NCI-H1092 treated with DMSO at 0.1 percent for 48 hours (cell line): ENCODE data around the gene DPP9.
"Not testable (repeated sequence)": the region's sequence is repeated elsewhere in the genome, so short reads cannot be mapped to it uniquely, and the experiment has no call there.

Experiments used
- DNase-seq: peaks from one replicate; lab custom pipeline; 2025; lab: John Stamatoyannopoulos, UW

The DPP9 gene

GRCh38 chr19:4738734-4739133, 15.1 kb upstream of the DPP9 start:
- peak; percentile 21 for DNase-seq

GRCh38 chr19:4737955-4738600, 14.4 kb upstream of the DPP9 start:
- peak; percentile 45 for DNase-seq

- DNase-seq = no peak
These were observed 10.2 kb upstream of the DPP9 start for GRCh38 chr19:4733755-4734345.

GRCh38 chr19:4732680-4733114, 9.1 kb upstream of the DPP9 start:
- peak; percentile 71 for DNase-seq

- DNase-seq = no peak
These were observed 7.1 kb upstream of the DPP9 start for GRCh38 chr19:4730740-4731171.

- DNase-seq = no peak
These were observed 5.2 kb upstream of the DPP9 start for GRCh38 chr19:4728871-4729270.

- DNase-seq = no peak
These were observed 709 bp downstream of the DPP9 start for GRCh38 chr19:4722671-4723594.

- no peak for DNase-seq
These were observed 2.4 kb downstream of the DPP9 start for GRCh38 chr19:4721196-4721595.

GRCh38 chr19:4720037-4720700, 3.5 kb downstream of the DPP9 start:
- no peak for DNase-seq

- no peak for DNase-seq
These were observed 4.2 kb downstream of the DPP9 start for GRCh38 chr19:4719499-4719866.

- no peak for DNase-seq
These were observed 5.5 kb downstream of the DPP9 start for GRCh38 chr19:4717966-4718701.

- DNase-seq = no peak
These were observed 6.3 kb downstream of the DPP9 start for GRCh38 chr19:4717191-4717965.

- DNase-seq = no peak
These were observed 8.0 kb downstream of the DPP9 start for GRCh38 chr19:4715529-4716221.

- not testable (repeated sequence) for DNase-seq
These were observed 8.5 kb downstream of the DPP9 start for GRCh38 chr19:4715178-4715528.

GRCh38 chr19:4714016-4714415, 9.6 kb downstream of the DPP9 start:
- no peak for DNase-seq

GRCh38 chr19:4713384-4713951, 10.2 kb downstream of the DPP9 start:
- no peak for DNase-seq

GRCh38 chr19:4712771-4713170, 10.9 kb downstream of the DPP9 start:
- DNase-seq = no peak

- no peak for DNase-seq
These were observed 12.4 kb downstream of the DPP9 start for GRCh38 chr19:4711211-4711610.

GRCh38 chr19:4710281-4710600, 13.4 kb downstream of the DPP9 start:
- no peak for DNase-seq
